GM23248 (cell line): ENCODE results near the gene PERCC1. TPM values are rescaled to one million over a fixed set of nuclear protein-coding genes. Genes with fewer than 3 reads are reported as not detected.
A peak's percentile ranks its signal among the peaks of the same experiment; 100 is the strongest.

Experiments
- DNase-seq: peaks from one replicate; pipeline ENCODE4 v3.0.0-alpha.2; 2015
- H2AFZ ChIP-seq: fragments of 200-600 bp; sonication (generic); 2 replicates; pipeline ENCODE4 v1.6.1; 2016; ENCODE audit warnings: antibody characterized with exemption
- H3F3A ChIP-seq: fragments of 200-600 bp; sonication (generic); 2 replicates; pipeline ENCODE4 v1.6.1; 2016; ENCODE audit warnings: mild to moderate bottlenecking, antibody characterized with exemption, mixed run types; ENCODE audit not compliant: insufficient read depth
- H3K27ac ChIP-seq: fragments of 200-600 bp; sonication (generic); 2 replicates; pipeline ENCODE4 v1.5.1; 2016; ENCODE audit warnings: mild to moderate bottlenecking
- H3K27me3 ChIP-seq: fragments of 200-600 bp; sonication (generic); replicated peaks from 2 replicates; pipeline ENCODE4 v1.6.1; 2016; ENCODE audit warnings: mild to moderate bottlenecking; ENCODE audit not compliant: insufficient read depth
- H3K36me3 ChIP-seq: fragments of 200-600 bp; sonication (generic); 2 replicates; pipeline ENCODE4 v1.6.1; 2016; ENCODE audit warnings: low read depth, mild to moderate bottlenecking
- H3K4me1 ChIP-seq: fragments of 200-600 bp; sonication (generic); 2 replicates; pipeline ENCODE4 v1.6.1; 2016; ENCODE audit warnings: mild to moderate bottlenecking; ENCODE audit not compliant: insufficient read depth
- H3K4me2 ChIP-seq: fragments of 200-600 bp; sonication (generic); one replicate; pipeline ENCODE4 v1.6.1; 2016; ENCODE audit warnings: mild to moderate bottlenecking; ENCODE audit not compliant: unreplicated experiment
- H3K4me3 ChIP-seq: fragments of 200-600 bp; sonication (generic); 2 replicates; pipeline ENCODE4 v1.5.1; 2016; ENCODE audit warnings: mild to moderate bottlenecking
- H3K79me2 ChIP-seq: fragments of 200-600 bp; sonication (generic); 2 replicates; pipeline ENCODE4 v1.6.1; 2016; ENCODE audit warnings: mild to moderate bottlenecking; ENCODE audit not compliant: insufficient read depth
- H3K9ac ChIP-seq: fragments of 200-600 bp; sonication (generic); 2 replicates; pipeline ENCODE4 v1.6.1; 2016; ENCODE audit warnings: mild to moderate bottlenecking
- H3K9me2 ChIP-seq: fragments of 200-600 bp; sonication (generic); 2 replicates; pipeline ENCODE4 v1.6.1; 2016; ENCODE audit warnings: mixed run types, mild to moderate bottlenecking, moderate library complexity; ENCODE audit not compliant: insufficient read depth
- H3K9me3 ChIP-seq: fragments of 200-600 bp; sonication (generic); one replicate; pipeline ENCODE4 v1.6.1; 2017; ENCODE audit warnings: low read depth
- H4K20me1 ChIP-seq: fragments of 200-600 bp; sonication (generic); 2 replicates; pipeline ENCODE4 v1.6.0; 2016; ENCODE audit not compliant: insufficient read depth
- EZH2 ChIP-seq: fragments of 200-600 bp; sonication (generic); IDR thresholded peaks from 2 replicates; pipeline ENCODE4 v1.6.1; 2018; ENCODE audit warnings: antibody characterized with exemption, mild to moderate bottlenecking; ENCODE audit not compliant: insufficient read depth, poor library complexity, severe bottlenecking
- EZH2phosphoT487 ChIP-seq: fragments of 200-600 bp; sonication (generic); IDR thresholded peaks from 2 replicates; pipeline ENCODE4 v1.6.1; 2018; ENCODE audit warnings: antibody characterized with exemption, moderate library complexity, mild to moderate bottlenecking, low read depth; ENCODE audit not compliant: insufficient read depth
- WGBS, 2 experiments: methylation state at CpG; one replicate each; pipeline ENCODE4 v1.1.6; 2015 to 2017; ENCODE audit warnings: low lambda C conversion rate in 2 of 2, low coverage in 1 of 2; ENCODE audit errors: missing lambda C conversion rate in 2 of 2; 5-methylcytosine and 5-hydroxymethylcytosine counted together
- in situ Hi-C: fragments of 300-500 bp; cut with MboI; formaldehyde crosslinking; loops from 2 replicates; pipeline ENCODE4 v1.15.0; 2020
- polyA plus RNA-seq: library from polyadenylated mRNA; unstranded; fragments of >200 nt; fragmentation: Nextera tagmentation; extraction: Ambion mirVana; gene quantifications from 2 replicates; pipeline ENCODE4 v1.2.1, GENCODE V29; 2016
- total RNA-seq: library from RNA; depleted of rRNA; stranded (reverse); fragments of >200 nt; shearing (Covaris generic); gene quantifications from 2 replicates; pipeline ENCODE4 v1.2.3, GENCODE V29; 2014

The PERCC1 gene
- total and polyA plus RNA-seq, 2 experiments from 2014 or later: not detected

DNA sequence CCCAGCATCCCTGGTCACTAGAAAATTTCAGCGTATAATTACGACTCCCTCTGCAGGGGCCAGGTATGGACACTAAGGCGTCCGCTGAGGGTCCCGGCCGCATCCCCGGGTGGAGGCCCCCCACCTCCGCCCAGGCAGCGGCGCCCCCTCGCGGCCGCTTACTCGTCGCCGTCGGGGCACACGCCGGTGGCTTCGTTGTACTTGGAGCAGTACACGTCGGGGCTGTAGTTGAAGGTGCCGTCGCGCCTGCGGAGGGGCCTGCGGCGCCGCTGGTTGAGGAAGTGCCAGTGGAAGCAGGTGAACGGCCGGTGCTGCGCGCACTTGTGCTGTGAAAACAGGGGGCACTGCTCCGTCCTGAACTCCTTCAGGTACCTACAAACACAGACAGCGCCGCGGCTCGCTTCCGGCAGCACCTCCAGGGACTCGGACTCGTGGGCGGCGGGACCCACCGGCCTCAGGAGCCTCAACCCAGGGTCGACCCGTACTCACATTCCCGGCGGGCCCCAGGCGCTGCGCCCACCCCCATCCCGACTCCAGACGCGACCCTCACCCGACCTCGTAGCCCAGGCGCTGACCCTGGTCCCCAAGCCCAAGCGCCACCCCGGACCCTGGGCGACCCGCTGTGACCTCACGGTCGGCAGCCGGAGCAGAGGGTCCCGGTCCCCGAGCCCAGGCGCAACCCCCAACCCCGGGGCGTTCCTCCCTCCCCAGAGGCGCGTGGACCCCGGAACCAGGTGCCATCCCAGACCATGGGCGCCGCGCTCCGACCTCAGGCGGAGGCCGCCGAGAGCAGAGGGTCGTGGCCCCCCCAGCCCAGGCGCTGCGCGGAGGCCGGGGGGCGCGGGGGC lies 17.0 kb upstream of the PERCC1 start:
- Histone ChIP-seq H3F3A (peaks cover 20% of the 10 kb centered on the region), H3K9me2 (no peaks in the 10 kb centered on the region), H3K4me2 (peak overlapping the region; percentile 62), H3K4me1 (peaks cover 11% of the 10 kb centered on the region), H4K20me1 (no peaks in the 10 kb centered on the region), H3K36me3 (no peaks in the 10 kb centered on the region), H2AFZ (peak overlapping the region; percentile 79), H3K9ac (peak overlapping the region; percentile 91), H3K9me3 (no peaks in the 10 kb centered on the region), H3K4me3 (peak overlapping the region; percentile 90), H3K27ac (peak overlapping the region; percentile 35; the same call in 1 of the 2 replicates), H3K27me3 (no peaks in the 10 kb centered on the region), H3K79me2 (peaks cover 58% of the 10 kb centered on the region)
- TF ChIP-seq EZH2 (no peak), EZH2phosphoT487 (no peak)
- 3 to 4% methylated on average over 54 to 73 of the region's 85 CpGs for WGBS, 2 experiments
- in situ Hi-C loops: no loop called here
- peak; percentile 74 for DNase-seq

DNA sequence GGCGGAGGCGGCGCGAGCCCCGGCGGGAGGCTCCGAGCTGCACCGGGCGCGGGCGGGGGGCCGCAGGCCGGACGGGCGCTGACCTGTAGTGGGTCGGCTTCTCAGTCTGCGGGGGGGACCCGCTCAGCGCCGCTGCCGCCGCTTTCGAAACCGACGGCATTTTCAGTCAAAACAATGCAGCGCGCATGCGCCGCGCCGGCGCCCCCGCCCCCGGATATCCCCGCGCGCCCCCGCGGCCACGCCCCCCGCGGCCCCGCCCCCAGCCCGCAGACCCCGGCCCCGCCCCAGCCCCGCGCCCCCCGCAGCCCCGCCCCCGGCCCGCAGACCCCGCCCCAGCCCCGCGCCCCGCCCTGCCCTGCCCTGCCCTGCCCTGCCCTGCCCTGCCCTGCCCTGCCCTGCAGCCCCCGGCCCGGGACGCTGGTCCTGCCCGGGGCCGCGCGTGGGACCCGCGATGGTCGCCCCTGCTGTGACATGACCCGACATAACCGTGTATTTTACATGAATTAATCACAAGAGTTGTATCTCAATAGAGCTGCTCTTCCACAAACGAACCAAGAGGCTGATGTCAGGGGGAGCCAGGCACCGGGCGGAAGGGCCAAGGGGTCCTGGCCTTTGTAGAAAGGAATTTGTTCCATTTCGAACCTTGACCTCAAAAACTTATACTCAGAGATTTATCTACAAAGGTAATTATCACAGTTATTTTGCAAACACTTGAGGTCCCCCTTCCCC lies 16.2 kb upstream of the PERCC1 start, which contains the start of gene UNKL:
UNKL (minus strand) TSS at position 173 of the 729 bp plus-strand sequence; CDS start at position 160, 13 bp downstream.
- Histone ChIP-seq H3F3A (peaks cover 20% of the 10 kb centered on the region), H2AFZ (peak within 1 kb of the TSS; percentile 79), H4K20me1 (no peaks in the 10 kb centered on the region), H3K9ac (peak within 1 kb of the TSS; percentile 91), H3K9me3 (no peaks in the 10 kb centered on the region), H3K4me2 (peak within 1 kb of the TSS; percentile 62), H3K4me3 (peak within 1 kb of the TSS; percentile 90), H3K4me1 (peaks cover 19% of the 10 kb centered on the region), H3K9me2 (no peaks in the 10 kb centered on the region), H3K79me2 (peaks cover 58% of the 10 kb centered on the region), H3K27ac (peak within 1 kb of the TSS; percentile 35), H3K27me3 (no peaks in the 10 kb centered on the region), H3K36me3 (no peaks in the 10 kb centered on the region)
- WGBS, 2 experiments: 10 to 16% methylated on average over 16 to 38 of the region's 72 CpGs
- TF ChIP-seq EZH2 (no peak), EZH2phosphoT487 (no peak)
- in situ Hi-C loops: no loop called here
- peak; percentile 74 for DNase-seq

DNA sequence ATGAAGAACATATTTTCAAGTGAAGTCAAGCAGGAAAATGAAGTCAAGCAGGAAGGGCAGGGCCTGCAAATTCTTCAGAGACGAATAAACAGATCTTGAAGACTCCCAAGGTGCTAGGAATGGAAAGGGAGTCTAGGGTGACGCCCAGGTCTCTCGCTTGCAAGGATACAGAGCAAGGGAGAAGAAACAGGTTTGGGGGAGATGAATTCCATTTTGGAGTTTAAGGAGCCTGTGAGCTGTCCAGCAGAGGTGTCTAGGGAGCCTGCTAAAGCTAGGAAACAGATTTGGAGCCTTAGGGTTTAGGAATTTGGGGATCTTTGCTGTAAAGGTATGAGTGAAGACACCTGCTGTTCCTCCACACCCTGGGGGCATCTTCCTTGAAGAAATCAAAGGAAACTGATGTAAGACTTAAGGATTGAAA lies 14.3 kb upstream of the PERCC1 start:
- TF ChIP-seq EZH2: no peak
- no peak for TF ChIP-seq EZH2phosphoT487
- H3K4me3 ChIP-seq: no peak overlapping the region
- H3K9me3 ChIP-seq: no peaks in the 10 kb centered on the region
- in situ Hi-C loops: no loop called here
- DNase-seq: no peak
- no peaks in the 10 kb centered on the region for H3K27me3 ChIP-seq
- no peaks in the 10 kb centered on the region for H3K9me2 ChIP-seq
- no peak overlapping the region for H3K4me2 ChIP-seq
- no peak overlapping the region for H3K9ac ChIP-seq
- peaks cover 22% of the 10 kb centered on the region for H3K4me1 ChIP-seq
- H3K79me2 ChIP-seq: peaks cover 54% of the 10 kb centered on the region
- H3K27ac ChIP-seq: 0 out of 2 replicates have a peak overlapping the region, but pooled peaks have one; percentile 18
- no peaks in the 10 kb centered on the region for H3K36me3 ChIP-seq
- H3F3A ChIP-seq: peaks cover 20% of the 10 kb centered on the region
- 81 to 85% methylated on average over 3 of the region's 3 CpGs for WGBS, 2 experiments
- H4K20me1 ChIP-seq: no peaks in the 10 kb centered on the region
- H2AFZ ChIP-seq: no peak overlapping the region

DNA sequence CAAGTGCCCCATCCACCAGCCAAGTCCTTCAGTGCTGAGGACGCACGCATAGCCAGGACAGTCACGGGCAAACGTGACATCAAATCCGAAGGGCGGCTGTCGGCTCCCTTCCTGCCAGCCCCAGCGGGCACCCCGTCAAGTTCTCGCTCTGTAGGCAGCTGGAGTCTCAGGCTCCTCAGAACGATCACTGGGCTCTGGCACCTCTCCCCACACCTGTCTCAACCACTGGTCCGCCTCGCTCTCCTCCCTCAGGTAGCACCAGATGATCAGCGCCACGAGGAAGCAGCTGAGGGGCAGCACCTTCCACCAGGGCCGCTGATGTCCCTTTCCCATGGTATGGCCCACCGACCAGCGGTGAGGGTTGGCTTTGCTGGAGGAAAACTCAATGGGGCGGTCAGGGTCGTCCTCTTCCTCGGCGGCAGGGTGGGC lies 10.8 kb upstream of the PERCC1 start:
- Histone ChIP-seq H2AFZ (no peak overlapping the region), H3F3A (peaks cover 18% of the 10 kb centered on the region)
- 6 to 8% methylated on average over 19 to 22 of the region's 22 CpGs for WGBS, 2 experiments

More for the DNA sequence above, 10.8 kb upstream of the PERCC1 start:
- peak; percentile 45 for DNase-seq
- H3K27ac ChIP-seq: peak overlapping the region; percentile 90
- H3K9me3 ChIP-seq: no peaks in the 10 kb centered on the region
- in situ Hi-C loops: no loop called here
- peaks cover 22% of the 10 kb centered on the region for H3K4me1 ChIP-seq
- no peak for TF ChIP-seq EZH2phosphoT487
- TF ChIP-seq EZH2: no peak
- no peaks in the 10 kb centered on the region for H3K9me2 ChIP-seq
- peaks cover 32% of the 10 kb centered on the region for H3K79me2 ChIP-seq
- peak overlapping the region; percentile 88 for H3K9ac ChIP-seq
- H4K20me1 ChIP-seq: no peaks in the 10 kb centered on the region
- no peaks in the 10 kb centered on the region for H3K27me3 ChIP-seq
- peak overlapping the region; percentile 86 for H3K4me3 ChIP-seq
- no peaks in the 10 kb centered on the region for H3K36me3 ChIP-seq
- peak overlapping the region; percentile 94 for H3K4me2 ChIP-seq
